Renal cortex interstitium (tissue), 11 donors: ENCODE measurements around the gene NUB1. TPM values are rescaled to one million over a fixed set of nuclear protein-coding genes. Genes with fewer than 3 reads are reported as not detected.

Source experiments
- DNase-seq, 11 donors: peaks; one replicate each; pipeline ENCODE4 v3.0.0-alpha.2; 2013; ENCODE audit warnings: low read depth in 9 of 11, low spot score in 4 of 11; ENCODE audit errors: extremely low read depth in 1 of 11
- polyA plus RNA-seq, 3 donors: library from polyadenylated mRNA; unstranded; fragments of 120-200 nt; gene quantifications; one replicate each; pipeline ENCODE4 v1.2.1, GENCODE V29; 2013; ENCODE audit not compliant: insufficient read length in 3 of 3

The NUB1 gene
- polyA plus RNA-seq, 3 donors = 76.5 to 94.3 (median 82.0) TPM

GRCh38 chr7:151393031-151393977 lies 51.7 kb downstream of the NUB1 start:
- no peak for DNase-seq

DNA sequence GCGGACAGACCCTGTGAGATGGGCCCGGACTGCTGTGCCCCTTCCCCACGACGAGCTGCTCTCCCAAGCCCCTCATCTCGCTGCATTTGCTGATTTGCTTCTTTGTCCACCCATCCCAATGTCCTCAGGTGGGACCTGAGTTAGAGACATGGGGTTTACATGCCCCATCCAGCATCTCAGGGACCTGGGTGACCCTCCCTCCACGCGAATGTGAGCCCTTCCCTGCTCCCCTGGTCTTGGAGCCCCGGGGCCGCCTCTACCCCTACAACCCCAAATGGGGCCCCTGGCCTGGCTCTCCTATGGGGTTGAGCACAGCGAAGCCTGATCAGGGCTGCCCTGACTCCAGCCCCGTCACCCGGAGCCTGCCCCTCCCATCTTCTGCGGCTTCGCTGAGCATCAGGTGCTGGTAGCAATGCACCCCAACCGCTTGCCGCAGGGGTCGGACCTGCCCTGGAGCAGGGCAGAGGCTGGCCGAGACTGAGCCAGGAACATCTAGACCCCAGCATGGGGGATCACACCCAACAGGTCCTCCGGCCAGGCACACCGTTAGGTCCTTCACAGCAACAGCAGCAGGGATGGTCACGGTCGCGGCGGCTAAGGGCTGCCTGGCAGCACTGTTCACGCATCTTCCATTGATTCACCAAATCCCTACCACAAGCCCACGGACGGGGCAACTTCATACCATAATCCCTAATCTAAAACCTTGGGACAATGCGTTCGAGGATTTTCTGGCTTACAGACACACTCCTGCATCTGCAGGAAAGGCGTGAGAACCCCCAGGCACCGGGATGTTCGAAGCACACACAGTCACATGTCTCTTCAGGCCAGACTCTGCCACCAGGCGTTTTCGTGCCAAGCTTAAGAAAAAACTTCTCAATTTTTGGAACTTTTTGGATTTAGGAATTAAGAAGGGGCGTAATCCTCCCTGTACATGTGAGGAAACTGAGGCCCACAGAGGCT lies 52.7 kb downstream of the NUB1 start:
- no peak for DNase-seq

GRCh38 chr7:151395036-151395367 lies 53.4 kb downstream of the NUB1 start:
- no peak for DNase-seq

DNA sequence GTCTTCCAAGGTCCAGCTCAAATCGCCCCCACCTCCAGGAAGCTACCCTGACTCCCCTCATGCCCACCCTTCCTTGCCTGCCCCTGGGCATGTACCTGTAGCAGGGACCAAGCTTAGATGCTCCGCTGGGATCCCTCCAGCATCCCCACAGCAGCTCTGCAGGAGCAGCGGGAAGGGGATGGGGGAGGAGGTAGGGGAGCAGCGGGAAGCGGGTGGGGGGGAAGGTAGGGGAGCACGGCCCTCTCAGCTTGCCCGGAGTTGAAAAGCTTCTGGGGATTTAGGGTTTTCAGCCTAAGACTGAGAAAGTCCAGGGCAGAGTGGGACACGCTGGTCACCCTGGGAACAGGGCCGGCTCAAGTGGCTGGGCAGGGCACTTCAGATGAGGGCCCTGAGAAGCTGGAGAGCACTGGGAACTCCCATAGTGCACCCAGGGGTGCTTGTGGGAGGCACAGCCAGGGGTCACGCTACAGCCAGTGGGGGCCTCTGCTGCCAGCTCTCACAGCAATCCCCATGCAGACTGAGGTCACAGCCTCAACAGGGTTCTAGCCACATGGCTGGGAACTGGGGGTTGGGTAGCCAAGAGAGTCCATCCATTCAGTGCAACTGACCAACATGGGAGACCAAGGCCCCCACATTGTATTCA lies 54.8 kb downstream of the NUB1 start:
- DNase-seq = no peak

- DNase-seq = no peak
These were observed 55.4 kb downstream of the NUB1 start for GRCh38 chr7:151397026-151397425.

- no peak for DNase-seq
These were observed 57.1 kb downstream of the NUB1 start for GRCh38 chr7:151398446-151399304.

DNA sequence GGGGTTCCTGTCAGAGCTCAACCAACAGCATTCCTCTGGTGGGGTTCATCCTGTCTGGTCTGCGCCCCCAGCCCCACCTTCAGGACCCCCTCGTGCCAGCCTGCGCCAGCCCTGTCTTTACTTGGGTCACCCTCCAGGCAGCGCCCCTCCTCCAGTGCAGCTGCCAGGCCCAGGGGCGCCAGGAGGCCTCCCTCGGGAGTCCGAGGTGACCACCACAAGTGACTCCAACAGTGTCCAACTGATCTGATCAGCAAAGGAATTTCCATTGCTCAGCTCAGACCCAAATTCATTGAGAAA lies 57.6 kb downstream of the NUB1 start:
- DNase-seq = no peak

- DNase-seq = no peak
These were observed 58.3 kb downstream of the NUB1 start for GRCh38 chr7:151399906-151400305.

DNA sequence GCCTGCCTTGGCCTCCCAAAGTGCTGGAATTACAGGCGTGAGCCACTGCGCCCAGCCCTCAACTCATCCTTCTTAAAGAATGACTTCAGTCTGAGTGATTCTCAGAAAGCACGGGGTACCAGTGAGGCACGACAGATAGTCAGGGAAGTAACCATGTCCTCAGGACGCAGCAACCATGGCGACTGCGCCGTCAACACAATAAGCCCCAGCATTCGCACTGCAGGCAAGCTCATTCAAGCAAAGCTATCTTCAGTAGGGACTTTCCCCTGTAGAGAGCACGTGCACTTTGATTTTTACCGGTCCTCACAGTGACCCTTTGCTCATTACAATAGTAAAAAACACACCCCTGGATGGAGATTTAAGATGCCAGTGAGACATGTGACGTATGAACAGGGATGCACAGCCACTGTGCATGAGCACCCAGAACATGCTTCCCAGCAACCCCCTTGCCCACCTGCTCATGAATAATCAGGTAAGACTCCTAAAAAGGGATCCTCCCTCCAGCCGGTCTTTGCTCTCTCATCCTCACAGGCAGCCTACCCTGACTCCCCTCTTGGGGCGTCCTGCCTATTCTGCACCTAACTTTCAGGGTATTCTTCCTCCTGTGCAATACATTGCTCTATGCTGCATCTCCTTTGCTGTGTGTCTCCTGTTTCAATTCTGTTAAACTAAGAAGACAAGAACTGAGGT lies 59.2 kb downstream of the NUB1 start:
- DNase-seq = no peak

DNA sequence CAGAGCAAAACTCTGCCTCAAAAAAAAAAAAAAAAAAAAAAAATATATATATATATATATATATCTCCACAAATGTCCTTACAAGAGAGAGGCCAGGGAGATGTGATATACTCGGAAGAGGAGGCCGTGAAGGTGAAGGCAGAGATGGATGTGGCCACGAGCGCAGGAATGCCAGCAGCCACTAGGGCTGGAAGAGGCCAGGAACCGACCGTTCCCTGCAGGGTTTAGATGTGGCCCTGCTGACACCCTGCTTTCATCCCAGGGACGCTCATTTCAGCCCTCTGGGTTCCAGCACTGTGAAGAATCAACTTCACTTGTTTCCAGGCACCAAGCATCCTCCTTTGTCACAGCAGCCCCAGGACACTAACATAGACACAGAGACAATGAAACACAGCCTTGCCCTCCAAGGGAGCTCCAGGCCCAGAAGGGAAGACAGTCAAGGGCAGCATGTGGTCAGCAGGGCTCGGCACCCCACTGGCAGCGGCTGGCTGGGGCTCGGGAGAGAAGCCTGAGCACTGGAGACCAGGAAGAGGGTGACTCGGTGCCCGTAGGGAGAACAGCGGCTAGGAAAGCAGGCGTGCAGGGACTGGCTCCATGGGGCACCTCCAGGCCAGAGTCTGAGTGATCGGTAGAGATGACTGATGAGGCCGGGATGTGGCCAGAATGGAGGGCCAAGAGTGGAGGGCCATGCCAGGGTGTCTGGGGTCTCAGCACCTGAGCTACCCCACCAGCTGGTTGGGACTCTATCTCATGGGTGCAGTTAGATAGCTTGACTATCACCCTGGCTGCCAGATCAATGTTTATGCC lies 60.6 kb downstream of the NUB1 start:
- DNase-seq = no peak

GRCh38 chr7:151403764-151404163 lies 62.2 kb downstream of the NUB1 start:
- DNase-seq = no peak

DNA sequence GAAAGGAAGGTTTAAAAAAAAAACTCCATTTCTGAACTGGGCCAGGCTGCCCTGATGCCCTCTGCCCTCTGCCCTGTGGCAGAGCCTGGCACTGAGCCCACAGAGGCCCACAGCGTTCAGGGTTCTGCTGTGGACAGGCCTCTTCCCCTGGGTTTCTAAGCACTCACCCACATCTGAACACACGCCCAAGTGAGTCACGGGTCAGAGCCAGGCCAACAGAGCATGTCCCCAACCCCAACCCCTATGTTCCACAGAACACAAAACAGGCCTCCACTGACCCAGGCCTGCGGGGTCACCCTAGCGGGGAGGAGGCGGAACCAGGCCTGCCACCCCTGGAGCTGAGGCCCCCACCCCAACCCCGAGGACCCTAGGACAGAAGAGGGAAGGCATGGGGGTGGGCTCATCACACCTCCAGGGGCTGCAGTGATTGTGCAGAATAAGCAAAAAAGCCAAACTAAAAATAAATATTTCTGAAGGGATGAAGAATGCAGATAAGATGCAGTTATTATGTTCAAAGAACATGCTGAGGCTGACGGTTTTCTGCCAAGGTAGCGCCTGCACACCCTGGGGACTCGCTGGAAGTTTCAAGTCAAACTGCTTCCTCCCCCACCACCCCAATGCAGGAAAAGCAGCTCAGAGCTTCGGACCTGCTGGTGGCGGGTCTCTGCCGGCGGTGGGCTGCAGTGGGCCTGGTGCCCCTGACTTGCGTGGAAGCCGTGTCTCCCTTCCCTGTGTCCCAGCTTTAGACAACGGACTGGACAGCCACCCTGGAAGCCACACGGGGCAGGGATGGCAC lies 62.8 kb downstream of the NUB1 start:
- no peak for DNase-seq

GRCh38 chr7:151405056-151405455 lies 63.4 kb downstream of the NUB1 start:
- no peak for DNase-seq

GRCh38 chr7:151405588-151405987 lies 64.0 kb downstream of the NUB1 start:
- no peak for DNase-seq

- DNase-seq = no peak
These were observed 64.7 kb downstream of the NUB1 start for GRCh38 chr7:151406051-151406875.
